Stimulated activated naive B cell treated with anti-CD40 and anti-IgM and Interleukin-4, amounts not matched to agents 10 μg/mL and 1 μg/mL and 100 μg/mL, for 72 hours (primary cell): ENCODE data around the gene PTGR3.

Experiments
- ATAC-seq, 2 donors: fragments of 150-1000 bp; cut with Tn5 transposase; replicated peaks; 2 replicates each; pipeline ENCODE4 v1.10.0; 2021; ENCODE audit warnings: moderate library complexity in 1 of 2
- DNase-seq: peaks from one replicate; pipeline ENCODE4 v3.0.0; 2021
- H3K27ac Mint-ChIP-seq: one replicate; pipeline ENCODE4 v1.8.0; 2022; ENCODE audit warnings: mild to moderate bottlenecking, mixed read lengths
- H3K27me3 Mint-ChIP-seq, 2 donors: one replicate each; pipeline ENCODE4 v1.8.0; 2022; ENCODE audit warnings: mixed read lengths in 2 of 2
- H3K36me3 Mint-ChIP-seq, 2 donors: one replicate each; pipeline ENCODE4 v1.8.0; 2022; ENCODE audit warnings: mixed read lengths in 2 of 2, mild to moderate bottlenecking in 1 of 2
- H3K4me1 Mint-ChIP-seq, 2 donors: one replicate each; pipeline ENCODE4 v1.8.0; 2022; ENCODE audit warnings: mixed read lengths in 2 of 2, mild to moderate bottlenecking in 1 of 2
- H3K4me3 Mint-ChIP-seq, 2 donors: one replicate each; pipeline ENCODE4 v1.8.0; 2022; ENCODE audit warnings: mild to moderate bottlenecking in 2 of 2, mixed read lengths in 2 of 2, moderate library complexity in 1 of 2
- H3K9me3 Mint-ChIP-seq, 2 donors: one replicate each; pipeline ENCODE4 v1.8.0; 2022; ENCODE audit warnings: mixed read lengths in 2 of 2, mild to moderate bottlenecking in 1 of 2

PTGR3 gene

DNA sequence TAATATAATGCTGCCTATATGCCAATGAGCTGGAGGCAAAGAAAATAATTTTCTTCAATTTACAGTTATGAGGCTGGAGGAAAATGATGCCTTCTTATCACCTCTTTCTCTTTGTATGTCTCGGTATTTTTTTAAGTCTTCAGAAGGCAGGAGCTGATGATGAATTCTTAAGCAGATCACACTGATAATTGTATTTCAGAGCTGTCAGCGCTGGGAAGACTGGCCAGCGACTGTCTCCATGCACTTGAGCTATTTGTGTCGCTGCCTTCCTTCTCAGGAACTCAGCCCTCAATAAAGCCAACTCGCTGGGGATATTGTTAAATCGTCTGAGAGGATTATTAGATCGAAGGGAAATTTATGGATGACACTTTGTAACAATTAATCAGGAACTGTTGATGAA lies 40.3 kb downstream of the PTGR3 start:
- peak overlapping the region; percentile 31 for H3K27ac Mint-ChIP-seq
- H3K27me3 Mint-ChIP-seq, result peaks cover 6 to 10% of the 10 kb centered on the region in 2 donors
- no peak for ATAC-seq

DNA sequence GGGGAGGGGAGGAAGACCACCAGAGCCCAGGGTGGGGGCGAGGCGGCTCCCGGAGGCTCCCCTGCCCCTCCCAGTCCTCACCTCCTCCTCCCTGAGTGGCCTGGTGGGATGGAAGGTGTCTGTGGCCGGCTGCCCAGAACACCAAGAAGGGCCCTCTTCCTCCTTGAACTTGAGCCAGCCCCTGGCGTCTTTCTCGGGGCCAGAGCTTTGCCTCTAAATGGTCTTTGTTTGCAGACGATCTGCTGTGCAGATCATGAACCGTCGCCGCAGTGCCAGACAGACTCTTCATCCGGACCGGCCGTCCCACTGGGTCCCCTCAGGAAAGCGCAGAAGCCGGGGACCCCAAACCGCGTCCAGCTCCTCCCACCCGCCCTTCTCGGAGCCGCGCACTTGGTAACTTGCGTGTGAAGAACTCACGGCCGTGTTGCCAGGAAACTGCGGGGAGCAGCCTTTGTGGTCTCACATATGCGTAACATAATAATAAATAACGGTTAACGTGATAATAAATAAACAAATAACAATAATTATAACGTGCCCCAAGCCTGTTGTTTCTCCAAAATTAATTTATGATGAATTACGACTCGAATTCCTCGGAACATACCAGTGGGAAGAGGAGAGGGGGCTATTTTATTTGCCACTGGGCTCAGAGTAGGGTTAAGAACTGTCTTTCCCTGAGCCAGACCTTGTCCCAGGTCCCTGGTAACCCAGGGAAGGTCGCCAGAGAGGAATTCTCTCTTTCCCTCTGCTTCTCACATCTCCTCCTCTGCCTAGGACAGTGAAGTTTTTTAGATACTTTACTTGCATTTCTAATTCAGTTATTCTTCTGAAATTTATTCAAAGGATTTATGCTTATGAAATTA lies 41.0 kb downstream of the PTGR3 start:
- ATAC-seq, result no peak
- DNase-seq, result no peak
- H3K9me3 Mint-ChIP-seq, result peaks cover 0 to 3% of the 10 kb centered on the region in 2 donors

More for the DNA sequence above, 40.3 kb downstream of the PTGR3 start:
- Mint-ChIP-seq H3K4me3 (no peak overlapping the region), H3K36me3 (no peaks in the 10 kb centered on the region), H3K9me3 (peaks cover 0 to 3% of the 10 kb centered on the region in 2 donors), H3K4me1 (peaks cover 11 to 17% of the 10 kb centered on the region in 2 donors)
- no peak for DNase-seq

DNA sequence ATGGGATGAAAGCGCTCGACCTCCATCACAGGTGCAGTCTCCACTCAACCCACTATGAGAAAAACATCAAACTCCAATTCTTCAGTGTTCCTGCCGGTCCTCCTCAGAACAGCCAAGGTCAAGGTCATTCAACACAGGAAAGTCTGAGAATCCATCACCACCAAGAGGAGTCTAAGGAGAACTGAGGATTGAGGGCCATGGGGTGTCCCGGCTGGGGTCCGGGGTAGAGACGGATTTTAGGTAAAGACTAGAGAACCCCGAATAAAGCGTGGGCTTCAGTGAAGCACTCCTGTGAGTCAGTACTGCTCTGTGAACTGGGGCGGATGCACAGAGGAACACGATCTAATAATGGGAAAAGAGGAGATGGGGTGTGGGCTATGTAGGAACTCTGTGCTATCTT lies 41.8 kb downstream of the PTGR3 start:
- Mint-ChIP-seq H3K36me3 (no peaks in the 10 kb centered on the region), H3K27me3 (peaks cover 6 to 10% of the 10 kb centered on the region in 2 donors), H3K4me3 (no peak overlapping the region), H3K27ac (no peak overlapping the region), H3K4me1 (peaks cover 0 to 2% of the 10 kb centered on the region in 2 donors), H3K9me3 (peaks cover 0 to 3% of the 10 kb centered on the region in 2 donors)
- DNase-seq (no peak), ATAC-seq (no peak)

More for the DNA sequence above, 41.0 kb downstream of the PTGR3 start:
- no peaks in the 10 kb centered on the region for H3K36me3 Mint-ChIP-seq
- no peak overlapping the region for H3K4me3 Mint-ChIP-seq
- H3K4me1 Mint-ChIP-seq, result peaks cover 5 to 10% of the 10 kb centered on the region in 2 donors
- H3K27me3 Mint-ChIP-seq, result peaks cover 6 to 10% of the 10 kb centered on the region in 2 donors
- no peak overlapping the region for H3K27ac Mint-ChIP-seq

DNA sequence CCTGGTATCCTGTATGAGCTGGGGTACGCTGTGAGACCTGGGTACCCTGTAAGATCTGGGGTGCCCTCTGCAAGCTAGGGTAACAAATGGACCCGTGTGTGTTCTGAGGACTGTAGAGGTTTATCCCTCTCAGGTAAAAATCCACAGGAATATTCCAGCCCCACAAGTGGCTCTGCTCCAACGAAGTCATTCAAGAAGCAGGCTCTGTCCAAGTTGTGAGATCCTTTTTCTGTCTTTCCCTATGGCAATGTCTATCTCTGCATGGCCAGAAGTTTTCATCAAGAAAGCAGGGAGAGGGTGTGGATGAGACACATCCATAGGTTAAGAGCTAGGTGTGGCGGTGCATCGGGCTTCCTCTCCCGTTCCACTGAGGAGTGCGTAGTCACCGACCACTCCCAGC lies 43.0 kb downstream of the PTGR3 start:
- no peak overlapping the region for H3K4me3 Mint-ChIP-seq
- H3K4me1 Mint-ChIP-seq, result peaks cover 6 to 9% of the 10 kb centered on the region in 2 donors
- peaks cover 6 to 10% of the 10 kb centered on the region in 2 donors for H3K27me3 Mint-ChIP-seq
- H3K27ac Mint-ChIP-seq, result no peak overlapping the region
- peaks cover 0 to 3% of the 10 kb centered on the region in 2 donors for H3K9me3 Mint-ChIP-seq
- no peaks in the 10 kb centered on the region for H3K36me3 Mint-ChIP-seq
- DNase-seq (no peak), ATAC-seq (no peak)

DNA sequence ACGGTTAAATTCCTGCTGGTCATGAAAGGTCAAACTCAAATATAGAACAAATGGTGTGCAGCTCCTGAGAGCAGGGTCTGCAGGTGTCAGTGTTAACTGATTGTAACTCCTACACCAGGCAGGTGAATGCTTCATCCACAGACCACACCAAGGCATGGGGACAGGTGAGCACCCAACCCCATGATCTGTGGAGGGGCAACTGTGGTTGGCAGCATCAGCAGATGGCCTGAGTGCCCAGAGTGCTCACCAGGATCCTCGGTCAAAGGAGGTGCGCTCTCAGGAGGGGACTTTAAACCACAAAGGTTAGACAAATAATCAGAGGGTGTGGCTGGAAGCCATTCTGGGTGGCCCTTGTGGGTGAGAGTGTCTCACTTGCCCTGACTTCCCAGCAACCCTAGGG lies 44.5 kb downstream of the PTGR3 start:
- no peak for DNase-seq

DNA sequence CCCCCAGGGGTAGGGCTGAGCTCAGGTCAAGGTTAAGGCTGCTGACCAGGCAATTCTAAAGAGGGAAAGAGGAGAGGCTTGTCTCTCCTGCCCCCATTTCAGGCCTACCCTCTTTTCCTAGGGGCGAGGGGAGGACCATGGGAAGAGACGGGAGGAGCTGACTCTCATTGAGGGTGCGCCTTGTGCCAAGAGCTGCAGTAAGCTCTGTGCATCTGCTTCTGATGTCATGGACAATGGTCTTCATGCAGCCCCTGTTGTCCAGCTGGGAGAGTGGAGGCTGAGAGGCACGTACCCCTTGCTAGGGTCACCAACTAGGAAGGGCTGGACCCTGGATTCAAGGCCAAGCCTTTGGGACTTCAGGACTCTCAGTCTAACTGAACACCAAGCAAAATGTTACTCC lies 45.2 kb downstream of the PTGR3 start:
- ATAC-seq (no peak), DNase-seq (no peak)
- no peaks in the 10 kb centered on the region for H3K36me3 Mint-ChIP-seq
- peaks cover 10% of the 10 kb centered on the region in 2 donors for H3K27me3 Mint-ChIP-seq
- H3K9me3 Mint-ChIP-seq, result peaks cover 0 to 3% of the 10 kb centered on the region in 2 donors
- H3K4me3 Mint-ChIP-seq, result no peak overlapping the region
- no peak overlapping the region for H3K27ac Mint-ChIP-seq
- H3K4me1 Mint-ChIP-seq, result peaks cover 6 to 9% of the 10 kb centered on the region in 2 donors

More for the DNA sequence above, 44.5 kb downstream of the PTGR3 start:
- peaks cover 6 to 10% of the 10 kb centered on the region in 2 donors for H3K27me3 Mint-ChIP-seq
- H3K36me3 Mint-ChIP-seq, result no peaks in the 10 kb centered on the region
- H3K9me3 Mint-ChIP-seq, result peaks cover 0 to 3% of the 10 kb centered on the region in 2 donors
- no peak for ATAC-seq
- no peak overlapping the region for H3K4me3 Mint-ChIP-seq
- peaks cover 6 to 9% of the 10 kb centered on the region in 2 donors for H3K4me1 Mint-ChIP-seq
- H3K27ac Mint-ChIP-seq, result no peak overlapping the region

DNA sequence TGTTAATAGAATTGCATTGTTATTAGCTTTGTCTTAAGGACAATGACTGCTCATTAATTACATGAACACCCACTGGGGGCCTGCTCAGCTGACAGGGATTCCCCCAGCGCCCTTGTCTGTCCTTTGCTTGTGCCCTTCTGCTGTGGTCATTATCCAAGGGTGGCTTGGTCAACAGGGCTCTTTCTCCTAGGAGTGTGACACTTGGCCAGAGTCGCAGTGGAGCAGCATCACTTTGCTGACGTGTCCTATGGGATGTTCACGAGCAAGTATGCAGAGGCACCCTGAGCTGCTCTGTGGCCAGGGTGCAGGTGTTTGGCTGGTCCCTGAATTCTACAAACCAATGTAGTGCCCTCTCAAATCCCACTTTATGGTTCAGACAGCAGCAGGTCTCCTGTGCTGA lies 46.0 kb downstream of the PTGR3 start:
- Mint-ChIP-seq H3K4me3 (no peak overlapping the region), H3K27me3 (peaks cover 10 to 11% of the 10 kb centered on the region in 2 donors), H3K4me1 (peaks cover 6 to 9% of the 10 kb centered on the region in 2 donors), H3K27ac (no peak overlapping the region), H3K9me3 (peaks cover 0 to 3% of the 10 kb centered on the region in 2 donors), H3K36me3 (no peaks in the 10 kb centered on the region)
- ATAC-seq (no peak), DNase-seq (no peak)

- peaks cover 6 to 9% of the 10 kb centered on the region in 2 donors for H3K4me1 Mint-ChIP-seq
- peaks cover 10 to 11% of the 10 kb centered on the region in 2 donors for H3K27me3 Mint-ChIP-seq
- ATAC-seq, result no peak
- no peak overlapping the region for H3K27ac Mint-ChIP-seq
- peaks cover 0 to 3% of the 10 kb centered on the region in 2 donors for H3K9me3 Mint-ChIP-seq
- no peak overlapping the region for H3K4me3 Mint-ChIP-seq
- no peak for DNase-seq
- H3K36me3 Mint-ChIP-seq, result no peaks in the 10 kb centered on the region
Observed at GRCh38 chr18:75162467-75162866, 46.5 kb downstream of the PTGR3 start.

GRCh38 chr18:75161256-75162028 lies 47.5 kb downstream of the PTGR3 start:
- Mint-ChIP-seq H3K36me3 (no peaks in the 10 kb centered on the region), H3K4me1 (peaks cover 6 to 9% of the 10 kb centered on the region in 2 donors), H3K9me3 (peaks cover 0 to 3% of the 10 kb centered on the region in 2 donors), H3K4me3 (peak overlapping the region; percentile 83 to 85), H3K27ac (peak overlapping the region; percentile 72), H3K27me3 (peaks cover under 1 to 5% of the 10 kb centered on the region in 2 donors)
- DNase-seq (no peak), ATAC-seq (peak; percentile 67 to 69)

DNA sequence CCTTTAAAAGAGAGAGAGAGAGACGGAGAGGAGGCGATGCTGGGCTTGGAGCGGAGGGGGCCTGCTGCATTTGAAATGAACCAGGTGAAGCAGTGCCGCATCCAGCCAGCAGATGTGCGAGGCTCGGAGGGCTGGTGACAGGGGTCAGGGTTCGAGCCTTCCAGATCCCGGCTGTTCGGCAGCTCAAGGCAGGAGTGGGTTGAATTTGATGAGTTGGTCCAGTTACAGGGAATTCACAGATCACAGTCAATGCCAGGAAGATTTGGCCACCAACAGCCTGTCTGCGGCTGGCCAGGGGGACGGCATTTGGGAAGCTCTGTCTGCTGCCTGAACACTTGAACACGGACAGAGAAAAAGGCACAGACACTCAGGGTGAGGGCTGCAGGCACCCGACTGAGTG lies 48.6 kb downstream of the PTGR3 start:
- peak overlapping the region; percentile 79 for H3K27ac Mint-ChIP-seq
- H3K4me3 Mint-ChIP-seq, result no peak overlapping the region

DNA sequence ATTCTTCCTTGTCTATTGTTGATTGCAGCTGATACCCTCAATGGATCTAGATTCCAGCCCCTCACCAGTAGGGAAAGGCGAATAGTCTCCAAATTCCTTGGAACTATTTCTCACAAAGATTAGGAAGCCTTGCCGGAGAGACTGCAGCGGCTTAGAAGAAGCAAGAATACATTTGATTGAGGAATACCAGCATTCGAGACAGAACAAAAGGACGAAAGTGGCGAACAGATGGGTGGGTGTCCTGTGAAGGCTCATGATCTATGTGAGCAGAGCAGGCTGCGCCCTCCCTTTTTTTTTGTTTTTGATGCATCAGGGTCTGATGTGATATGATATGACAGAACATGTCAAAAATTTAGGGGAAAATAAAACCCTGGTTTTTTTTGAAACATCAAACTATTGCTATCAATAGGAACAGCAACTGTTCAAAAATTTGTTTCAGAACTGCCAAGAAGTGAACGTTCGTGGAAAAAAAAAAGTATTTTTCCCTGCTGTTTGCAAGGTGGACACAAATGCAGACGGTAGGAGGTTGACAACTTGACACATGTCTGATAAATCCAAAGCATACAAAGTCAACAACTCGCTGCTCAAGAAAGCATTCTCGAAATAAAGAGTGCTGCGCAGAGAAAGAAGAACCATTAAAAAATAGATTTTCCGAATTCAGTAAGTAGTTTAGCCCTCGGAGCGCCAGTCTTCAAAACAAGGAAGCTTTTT lies 49.1 kb downstream of the PTGR3 start:
- ATAC-seq, result no peak
- Mint-ChIP-seq H3K9me3 (peaks cover 2 to 4% of the 10 kb centered on the region in 2 donors), H3K27ac (peak overlapping the region; percentile 79), H3K36me3 (peaks cover 0 to 4% of the 10 kb centered on the region in 2 donors), H3K4me3 (no peak overlapping the region), H3K27me3 (peaks cover 3 to 10% of the 10 kb centered on the region in 2 donors), H3K4me1 (peaks cover 6 to 9% of the 10 kb centered on the region in 2 donors)
- no peak for DNase-seq

More for the DNA sequence above, 48.6 kb downstream of the PTGR3 start:
- no peak for DNase-seq
- Mint-ChIP-seq H3K4me1 (peaks cover 6 to 9% of the 10 kb centered on the region in 2 donors), H3K9me3 (no peaks in the 10 kb centered on the region), H3K27me3 (peaks cover 0 to 5% of the 10 kb centered on the region in 2 donors), H3K36me3 (no peaks in the 10 kb centered on the region)
- ATAC-seq, result no peak

DNA sequence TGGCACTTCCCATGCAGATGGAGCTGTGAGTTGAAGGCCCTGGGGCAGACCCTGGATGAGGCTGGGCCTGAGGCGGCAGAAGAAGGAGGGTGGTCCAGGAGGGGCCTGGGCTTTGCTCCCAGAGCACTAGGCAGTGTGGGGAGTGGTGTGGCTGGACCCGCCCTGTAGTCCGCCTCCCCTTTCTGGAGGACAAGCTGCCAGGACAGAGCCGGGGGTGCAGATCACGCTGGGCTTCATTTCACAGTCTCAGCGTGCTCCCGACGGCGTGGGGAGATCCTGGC lies 49.8 kb downstream of the PTGR3 start:
- H3K4me3 Mint-ChIP-seq, result no peak overlapping the region
- H3K27me3 Mint-ChIP-seq, result peaks cover 8 to 12% of the 10 kb centered on the region in 2 donors
- H3K36me3 Mint-ChIP-seq, result peaks cover 0 to 4% of the 10 kb centered on the region in 2 donors
- no peak for DNase-seq
- H3K27ac Mint-ChIP-seq, result no peak overlapping the region
- peaks cover 6 to 9% of the 10 kb centered on the region in 2 donors for H3K4me1 Mint-ChIP-seq
- H3K9me3 Mint-ChIP-seq, result peaks cover 2 to 8% of the 10 kb centered on the region in 2 donors
- no peak for ATAC-seq
